Measurements from ENCODE around the gene LMNTD2.
"Not testable (repeated sequence)": the region's sequence is repeated elsewhere in the genome, so short reads cannot be mapped to it uniquely, and the experiment has no call there.

LMNTD2 gene

GRCh38 chr11:578276-579035, 17.9 kb upstream of the LMNTD2 start:
- no peak for DNase-seq (ENCODE audit: low spot score)
- peaks cover 36% of the 10 kb centered on the region for H3K4me1 Mint-ChIP-seq (ENCODE audit: low read depth)
- no peak overlapping the region for H3K27ac Mint-ChIP-seq
- peaks cover 11% of the 10 kb centered on the region for H3K36me3 Mint-ChIP-seq (ENCODE audit: low read depth)
- no peaks in the 10 kb centered on the region for H3K9me3 Mint-ChIP-seq
- peak overlapping the region; percentile 94 for H3K4me3 Mint-ChIP-seq
- H3K27me3 Mint-ChIP-seq (ENCODE audit: low read depth): peaks cover 5% of the 10 kb centered on the region

GRCh38 chr11:577611-577894, 17.0 kb upstream of the LMNTD2 start:
- Mint-ChIP-seq H3K36me3 (ENCODE audit: low read depth) (peaks cover 11% of the 10 kb centered on the region), H3K9me3 (no peaks in the 10 kb centered on the region), H3K4me3 (peak overlapping the region; percentile 94), H3K27me3 (ENCODE audit: low read depth) (peaks cover 5% of the 10 kb centered on the region), H3K4me1 (ENCODE audit: low read depth) (peaks cover 36% of the 10 kb centered on the region), H3K27ac (peak overlapping the region; percentile 88)
- DNase-seq (ENCODE audit: low spot score): no peak

GRCh38 chr11:576811-577610, 16.5 kb upstream of the LMNTD2 start:
- Mint-ChIP-seq H3K27ac (peak overlapping the region; percentile 88), H3K27me3 (ENCODE audit: low read depth) (peaks cover 5% of the 10 kb centered on the region), H3K4me3 (peak overlapping the region; percentile 94), H3K36me3 (ENCODE audit: low read depth) (peaks cover 9% of the 10 kb centered on the region), H3K4me1 (ENCODE audit: low read depth) (peaks cover 36% of the 10 kb centered on the region), H3K9me3 (no peaks in the 10 kb centered on the region)
- no peak for DNase-seq (ENCODE audit: low spot score)

- Mint-ChIP-seq H3K4me3 (peak within 1 kb of the TSS; percentile 94), H3K27ac (peak within 1 kb of the TSS; percentile 100), H3K9me3 (no peaks in the 10 kb centered on the region), H3K27me3 (ENCODE audit: low read depth) (peaks cover 5% of the 10 kb centered on the region), H3K36me3 (ENCODE audit: low read depth) (peaks cover 6% of the 10 kb centered on the region), H3K4me1 (ENCODE audit: low read depth) (peaks cover 34% of the 10 kb centered on the region)
- DNase-seq (ENCODE audit: low spot score): peak; percentile 93
Measured at GRCh38 chr11:575996-576768, 15.6 kb upstream of the LMNTD2 start, which contains the start of gene PHRF1. Gene PHRF1, plus strand, starts transcription at chr11:576470. Its CDS starts 5,043 bp downstream, at chr11:581513.

GRCh38 chr11:575313-575995, 14.9 kb upstream of the LMNTD2 start:
- Mint-ChIP-seq H3K4me1 (ENCODE audit: low read depth) (peaks cover 32% of the 10 kb centered on the region), H3K27me3 (ENCODE audit: low read depth) (peaks cover 5% of the 10 kb centered on the region), H3K9me3 (no peaks in the 10 kb centered on the region), H3K36me3 (ENCODE audit: low read depth) (peaks cover 6% of the 10 kb centered on the region), H3K27ac (peak overlapping the region; percentile 67), H3K4me3 (peak overlapping the region; percentile 88)
- no peak for DNase-seq (ENCODE audit: low spot score)

- H3K4me1 Mint-ChIP-seq (ENCODE audit: low read depth): peaks cover 31% of the 10 kb centered on the region
- H3K9me3 Mint-ChIP-seq: no peaks in the 10 kb centered on the region
- H3K36me3 Mint-ChIP-seq (ENCODE audit: low read depth): peaks cover 6% of the 10 kb centered on the region
- H3K27me3 Mint-ChIP-seq (ENCODE audit: low read depth): peaks cover 5% of the 10 kb centered on the region
- DNase-seq (ENCODE audit: low spot score): no peak
- peak overlapping the region; percentile 67 for H3K27ac Mint-ChIP-seq
- peak overlapping the region; percentile 88 for H3K4me3 Mint-ChIP-seq
Measured at GRCh38 chr11:574632-575312, 14.2 kb upstream of the LMNTD2 start.

GRCh38 chr11:574031-574570, 13.6 kb upstream of the LMNTD2 start:
- DNase-seq (ENCODE audit: low spot score); H3K9me3 Mint-ChIP-seq; H3K36me3 Mint-ChIP-seq (ENCODE audit: low read depth); H3K27me3 Mint-ChIP-seq (ENCODE audit: low read depth): not testable (repeated sequence)
- Mint-ChIP-seq H3K4me3 (peak overlapping the region; percentile 88), H3K4me1 (ENCODE audit: low read depth) (peaks cover 27% of the 10 kb centered on the region), H3K27ac (peak overlapping the region; percentile 23)

GRCh38 chr11:573146-573759, 12.7 kb upstream of the LMNTD2 start:
- Mint-ChIP-seq H3K27ac (no peak overlapping the region), H3K4me1 (ENCODE audit: low read depth) (peaks cover 22% of the 10 kb centered on the region), H3K27me3 (ENCODE audit: low read depth) (peaks cover 5% of the 10 kb centered on the region), H3K36me3 (ENCODE audit: low read depth) (peaks cover 6% of the 10 kb centered on the region), H3K4me3 (no peak overlapping the region), H3K9me3 (no peaks in the 10 kb centered on the region)
- DNase-seq (ENCODE audit: low spot score): no peak

GRCh38 chr11:571802-572185, 11.3 kb upstream of the LMNTD2 start:
- Mint-ChIP-seq H3K27me3 (ENCODE audit: low read depth) (peaks cover 5% of the 10 kb centered on the region), H3K4me1 (ENCODE audit: low read depth) (peaks cover 16% of the 10 kb centered on the region), H3K4me3 (no peak overlapping the region), H3K27ac (no peak overlapping the region), H3K36me3 (ENCODE audit: low read depth) (peaks cover 6% of the 10 kb centered on the region), H3K9me3 (no peaks in the 10 kb centered on the region)
- DNase-seq (ENCODE audit: low spot score): no peak

- Mint-ChIP-seq H3K9me3 (no peaks in the 10 kb centered on the region), H3K27me3 (ENCODE audit: low read depth) (no peaks in the 10 kb centered on the region), H3K36me3 (ENCODE audit: low read depth) (peaks cover 8% of the 10 kb centered on the region), H3K4me3 (peak overlapping the region; percentile 78), H3K27ac (peak overlapping the region; percentile 68), H3K4me1 (ENCODE audit: low read depth) (peaks cover 8% of the 10 kb centered on the region)
- DNase-seq (ENCODE audit: low spot score): no peak
Measured at GRCh38 chr11:569158-569885, 8.8 kb upstream of the LMNTD2 start.

GRCh38 chr11:568306-569157, 8.0 kb upstream of the LMNTD2 start:
- H3K4me1 Mint-ChIP-seq (ENCODE audit: low read depth): peaks cover 5% of the 10 kb centered on the region
- H3K36me3 Mint-ChIP-seq (ENCODE audit: low read depth): peaks cover 11% of the 10 kb centered on the region
- no peaks in the 10 kb centered on the region for H3K9me3 Mint-ChIP-seq
- no peaks in the 10 kb centered on the region for H3K27me3 Mint-ChIP-seq (ENCODE audit: low read depth)
- DNase-seq (ENCODE audit: low spot score): peak; percentile 97
- H3K4me3 Mint-ChIP-seq: peak overlapping the region; percentile 78
- peak overlapping the region; percentile 68 for H3K27ac Mint-ChIP-seq

Measured in T-helper 2 cell treated with Interferon-gamma antibody and Interleukin-4, amounts not matched to agents 5 μg/mL and 100 μg/mL, for 36 hours (primary cell).